HG02763 (cell line): ENCODE measurements around the gene ADGRL3.
"Not testable (repeated sequence)": the region's sequence is repeated elsewhere in the genome, so short reads cannot be mapped to it uniquely, and the experiment has no call there.

ENCODE experiments used
- ATAC-seq: cut with Tn5 transposase; IDR thresholded peaks from one replicate; pipeline ENCODE4 v1.9.1; 2021; ENCODE audit warnings: mild to moderate bottlenecking, moderate library complexity; ENCODE audit not compliant: unreplicated experiment

Gene ADGRL3

DNA sequence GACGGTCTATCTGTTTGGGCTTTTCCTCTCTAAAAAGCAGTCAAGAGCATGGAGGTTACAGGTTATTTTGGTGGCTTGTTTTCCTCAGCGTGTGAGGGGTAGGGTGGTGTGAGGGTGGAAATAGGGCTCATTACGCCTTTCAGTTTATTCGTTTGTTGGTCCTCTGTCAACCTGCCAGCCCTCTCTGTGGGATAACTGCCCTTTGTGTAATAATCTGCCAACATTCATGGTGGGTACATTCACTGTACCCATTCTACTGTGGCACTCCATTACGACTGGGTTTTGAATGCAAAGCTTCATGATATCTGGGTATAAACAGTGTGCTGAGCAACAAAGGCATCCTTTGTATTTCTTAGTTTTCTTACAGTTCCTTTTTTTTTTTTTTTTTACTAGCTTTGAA lies 136.4 kb downstream of the ADGRL3 start:
- ATAC-seq: no peak

- ATAC-seq: no peak
These were observed 136.8 kb downstream of the ADGRL3 start for GRCh38 chr4:61336916-61337315.

DNA sequence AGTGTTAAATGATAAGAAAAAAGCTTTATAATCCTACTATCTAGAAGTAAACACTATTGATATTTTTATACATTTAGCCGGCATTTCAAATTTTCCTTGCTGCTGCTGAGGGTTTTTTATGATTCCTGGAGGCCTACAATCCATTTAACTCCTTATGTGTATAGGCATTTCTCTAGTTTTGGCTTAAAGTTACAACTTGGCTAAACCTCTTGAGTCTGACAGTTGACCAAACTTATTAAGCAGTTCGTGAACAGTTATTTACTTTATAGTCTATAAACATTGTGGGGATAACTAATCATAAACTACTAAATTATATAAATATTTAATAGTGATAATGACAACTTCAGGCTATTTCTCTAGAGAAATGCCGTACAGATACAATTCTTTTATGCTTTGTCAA lies 141.9 kb downstream of the ADGRL3 start:
- no peak for ATAC-seq

DNA sequence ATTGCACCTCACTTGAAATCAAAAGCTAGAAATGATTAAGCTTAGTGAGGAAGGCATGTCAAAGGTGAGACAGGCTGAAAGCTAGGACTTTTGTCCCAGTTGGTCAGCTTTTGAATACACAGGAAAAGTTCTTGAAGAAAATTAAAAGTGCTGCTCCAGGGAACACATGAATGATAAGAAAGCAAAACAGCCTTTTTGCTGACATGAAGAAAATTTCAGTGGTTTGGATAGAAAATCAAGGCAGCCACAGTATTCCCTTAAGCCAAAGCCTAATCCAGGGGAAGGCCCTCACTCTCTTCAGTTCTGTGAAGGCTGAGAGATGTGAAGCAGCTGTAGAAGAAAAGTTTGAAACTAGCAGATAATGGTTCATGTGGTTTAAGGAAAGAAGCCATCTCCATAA lies 150.8 kb downstream of the ADGRL3 start:
- ATAC-seq: no peak

DNA sequence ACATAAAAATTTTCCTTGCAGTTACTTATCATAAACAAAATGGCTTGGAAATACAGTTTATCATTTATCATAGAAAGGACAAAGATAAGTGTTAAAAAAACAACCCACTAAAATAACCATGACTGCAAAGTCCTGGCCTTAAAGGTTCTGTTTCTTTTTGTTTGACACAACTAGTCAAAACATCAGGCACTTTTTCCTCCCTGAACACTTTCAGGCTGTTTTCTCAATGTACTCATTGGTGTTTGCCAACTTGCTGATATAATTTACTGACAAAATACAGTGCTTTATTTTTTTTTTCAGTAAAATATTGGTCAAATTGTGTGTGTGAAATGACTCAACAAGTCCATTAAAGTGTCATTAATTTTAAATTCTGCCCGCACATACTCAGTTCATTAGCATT lies 156.6 kb downstream of the ADGRL3 start:
- no peak for ATAC-seq

GRCh38 chr4:61359301-61359700 lies 159.2 kb downstream of the ADGRL3 start:
- ATAC-seq: no peak

DNA sequence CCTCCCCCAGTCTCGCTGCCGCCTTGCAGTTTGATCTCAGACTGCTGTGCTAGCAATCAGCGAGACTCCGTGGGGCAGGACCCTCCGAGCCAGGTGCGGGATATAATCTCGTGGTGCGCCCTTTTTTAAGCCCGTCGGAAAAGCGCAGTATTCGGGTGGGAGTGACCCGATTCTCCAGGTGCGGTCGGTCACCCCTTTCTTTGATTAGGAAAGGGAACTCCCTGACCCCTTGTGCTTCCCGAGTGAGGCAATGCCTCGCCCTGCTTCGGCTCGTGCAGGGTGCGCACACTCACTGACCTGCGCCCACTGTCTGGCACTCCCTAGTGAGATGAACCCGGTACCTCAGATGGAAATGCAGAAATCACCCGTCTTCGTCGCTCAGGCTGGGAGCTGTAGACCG lies 172.7 kb downstream of the ADGRL3 start:
- ATAC-seq: not testable (repeated sequence)

DNA sequence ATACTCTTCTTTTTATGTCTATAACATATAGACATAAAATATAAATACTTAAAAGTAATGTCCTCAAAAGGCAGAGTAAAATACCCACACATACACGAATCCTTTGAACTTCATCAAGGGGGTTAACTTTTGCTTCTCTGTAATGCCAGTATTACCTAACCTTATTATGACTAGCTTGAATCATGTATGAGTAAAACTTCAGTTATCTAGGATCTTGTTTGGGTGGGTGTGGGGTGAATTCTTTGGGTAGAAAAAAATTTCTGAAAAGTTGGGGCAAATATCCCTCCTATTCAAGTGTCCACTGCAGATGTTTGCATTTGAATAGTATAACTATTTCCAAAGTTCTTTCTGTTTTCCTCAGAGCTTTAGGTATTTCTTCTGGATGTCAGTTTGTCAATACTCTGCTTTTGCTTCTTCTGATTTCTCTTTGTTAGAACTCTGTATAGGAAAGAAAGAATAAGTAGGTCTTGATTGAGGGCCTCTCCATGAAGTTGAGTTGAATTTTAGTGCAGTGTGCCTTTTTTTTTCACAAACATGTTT lies 173.8 kb downstream of the ADGRL3 start:
- ATAC-seq: no peak

DNA sequence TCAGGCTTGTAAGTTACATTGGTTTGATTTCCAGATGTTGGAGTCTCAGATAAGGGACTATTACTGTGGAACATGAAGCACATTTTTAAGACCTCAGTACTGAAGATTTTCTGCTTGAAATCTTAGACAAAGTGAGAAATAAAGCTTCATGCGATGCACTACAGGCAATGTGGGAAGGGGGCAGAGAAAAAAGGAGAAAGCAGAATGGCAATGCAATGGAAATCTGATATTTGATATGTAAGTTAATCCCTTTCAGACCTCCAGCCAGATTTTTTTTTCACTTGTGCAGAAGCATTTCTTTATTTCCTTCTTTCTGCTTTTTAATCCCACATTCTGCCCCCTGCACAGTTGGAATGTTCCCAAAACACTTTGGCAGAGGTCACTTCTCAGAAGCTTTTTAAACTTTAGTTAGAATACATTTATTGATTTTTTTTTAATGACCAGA lies 174.3 kb downstream of the ADGRL3 start:
- ATAC-seq: no peak

GRCh38 chr4:61375301-61375700 lies 175.2 kb downstream of the ADGRL3 start:
- no peak for ATAC-seq

DNA sequence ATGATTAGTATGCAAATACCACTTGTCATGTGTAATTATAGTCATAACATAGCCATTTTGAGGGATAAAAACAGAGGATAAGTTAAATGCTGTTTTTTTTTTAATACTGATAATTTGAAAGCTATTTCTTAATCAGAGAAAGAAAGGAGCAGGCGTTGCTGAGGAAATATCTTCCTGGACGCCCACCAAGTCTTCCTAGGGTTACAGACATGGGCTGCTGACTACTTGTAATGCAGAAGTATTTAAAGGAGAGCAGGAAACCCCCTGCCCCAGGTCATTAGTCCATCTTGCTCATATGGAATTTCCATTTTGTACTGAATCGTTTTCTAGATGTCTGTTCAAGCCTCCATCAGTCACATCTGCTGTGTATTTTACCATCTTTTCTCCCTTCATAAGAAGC lies 176.2 kb downstream of the ADGRL3 start:
- no peak for ATAC-seq

- ATAC-seq: no peak
These were observed 179.3 kb downstream of the ADGRL3 start for GRCh38 chr4:61379406-61379805.

GRCh38 chr4:61380865-61381264 lies 180.7 kb downstream of the ADGRL3 start:
- ATAC-seq: no peak

DNA sequence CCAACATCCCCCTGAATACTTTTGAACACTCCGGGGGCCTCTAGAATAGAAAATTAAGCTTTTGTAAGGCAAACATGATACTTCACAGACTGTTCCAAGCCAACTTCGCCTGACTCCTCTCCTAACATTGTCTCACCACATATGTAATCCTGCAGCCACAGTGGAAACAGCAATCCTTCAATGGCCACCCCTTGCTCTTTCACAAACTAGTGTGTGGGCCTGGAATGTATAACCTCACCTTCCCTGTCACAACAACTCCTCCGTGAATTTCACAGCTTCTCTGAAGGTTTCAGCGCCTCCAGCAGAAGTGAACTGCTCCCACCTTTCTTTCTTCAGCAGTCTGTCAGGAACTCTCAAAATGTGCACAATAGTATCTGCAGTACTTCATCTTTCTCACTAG lies 185.1 kb downstream of the ADGRL3 start:
- no peak for ATAC-seq

DNA sequence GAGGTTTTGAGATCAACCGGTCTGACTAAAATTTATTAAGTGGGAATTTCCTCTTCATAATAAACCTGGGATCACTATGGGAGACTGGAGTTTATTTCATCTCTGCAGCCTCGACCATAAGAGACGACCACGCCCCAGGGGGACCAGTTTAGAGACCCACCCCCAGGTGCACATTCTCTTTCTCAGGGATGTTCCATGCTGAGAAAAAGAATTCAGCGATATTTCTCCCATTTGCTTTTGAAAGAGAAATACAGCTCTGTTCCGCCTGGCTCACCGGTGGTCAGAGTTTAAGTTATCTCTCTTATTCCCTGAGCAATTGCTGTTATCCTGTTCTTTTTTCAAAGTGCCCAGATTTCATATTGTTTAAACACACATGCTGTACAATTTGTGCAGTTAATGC lies 187.2 kb downstream of the ADGRL3 start:
- ATAC-seq: not testable (repeated sequence)

DNA sequence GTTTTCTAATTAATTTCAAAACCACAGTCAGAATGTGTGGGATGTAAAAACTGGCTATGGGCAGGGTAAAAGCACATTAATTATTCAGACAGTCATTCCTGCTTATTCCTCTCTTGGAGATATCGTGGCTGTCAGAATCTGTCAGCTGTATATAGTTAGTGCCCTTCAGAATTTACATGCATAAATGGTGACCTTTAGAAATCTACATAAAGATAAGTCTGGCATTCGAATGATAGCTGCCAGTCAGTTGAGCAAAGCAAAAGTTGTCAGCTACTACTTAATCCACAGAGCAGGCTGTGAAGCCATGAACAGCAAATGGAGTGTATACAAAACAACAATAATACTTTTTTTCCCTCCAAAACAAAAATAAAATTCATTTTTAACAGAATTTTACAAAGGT lies 189.5 kb downstream of the ADGRL3 start:
- no peak for ATAC-seq

GRCh38 chr4:61395754-61396153 lies 195.6 kb downstream of the ADGRL3 start:
- ATAC-seq: no peak

DNA sequence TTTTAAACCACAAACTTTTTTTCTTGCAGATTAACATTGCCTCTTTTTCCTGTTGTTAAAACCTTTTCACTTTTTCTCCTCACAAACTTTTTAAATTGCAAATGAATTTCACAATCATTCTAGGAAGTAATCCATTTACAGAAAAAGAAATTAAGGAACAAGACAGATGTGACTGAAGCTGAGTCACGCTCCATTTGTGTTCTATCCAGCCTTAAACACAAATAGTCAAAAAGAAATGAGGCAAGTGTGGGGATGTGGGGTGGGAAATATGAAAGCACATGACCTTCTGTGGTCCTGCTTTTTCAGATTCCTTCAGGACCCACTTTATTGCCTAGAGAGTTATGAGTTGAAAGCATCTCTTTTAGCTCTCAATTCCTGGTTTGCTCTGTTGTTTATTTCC lies 197.0 kb downstream of the ADGRL3 start:
- no peak for ATAC-seq

DNA sequence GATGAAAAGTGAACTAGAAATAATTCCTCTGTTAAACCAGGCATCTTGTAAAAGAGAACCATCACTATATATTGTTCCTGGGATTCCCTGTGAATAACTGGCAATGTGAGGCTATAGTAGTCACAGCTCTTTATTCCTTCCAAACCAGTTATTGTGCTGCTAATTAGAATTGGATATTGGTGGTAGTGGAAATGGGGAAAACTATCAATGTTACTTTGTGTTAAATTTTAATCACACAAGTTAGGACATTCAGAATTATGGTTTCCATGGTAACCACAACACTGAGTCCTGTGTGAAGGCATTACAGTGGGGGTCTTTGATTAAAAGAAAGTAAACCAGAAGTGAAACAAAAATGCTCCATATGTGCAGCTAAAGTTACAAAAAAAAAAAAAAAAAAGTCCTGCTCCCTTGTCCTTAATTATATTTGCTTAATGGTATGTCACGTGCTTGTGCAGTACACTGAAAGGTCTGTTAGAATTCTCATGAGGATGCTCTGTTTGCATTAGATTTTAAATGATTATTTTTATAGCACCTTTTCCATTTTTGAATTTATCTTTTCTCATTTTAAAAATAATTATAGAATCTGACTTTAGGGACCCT lies 200.4 kb downstream of the ADGRL3 start:
- no peak for ATAC-seq

- no peak for ATAC-seq
These were observed 201.6 kb downstream of the ADGRL3 start for GRCh38 chr4:61401771-61402170.

- no peak for ATAC-seq
These were observed 205.2 kb downstream of the ADGRL3 start for GRCh38 chr4:61405307-61405706.

- no peak for ATAC-seq
These were observed 206.6 kb downstream of the ADGRL3 start for GRCh38 chr4:61406677-61407076.
